Activated CD4-positive, alpha-beta T cell treated with anti-CD3 and anti-CD28 coated beads, Interleukin-2, amount 10 ng/mL, durations not matched to agents 7 days and 5 days (primary cell): ENCODE results near the gene BCORL1. TPM values are rescaled to one million over a fixed set of nuclear protein-coding genes. Genes with fewer than 3 reads are reported as not detected.

Experiments
- CTCF ChIA-PET: fragments of 350-600 bp; sonication (Branson Sonifier 250); formaldehyde crosslinking; loops from one replicate; lab custom pipeline; 2021; ENCODE audit warnings: antibody characterized with exemption; lab: Charles Lee
- POLR2A ChIA-PET: fragments of 350-600 bp; sonication (Branson Sonifier 250); formaldehyde crosslinking; loops from one replicate; lab custom pipeline; 2021; ENCODE audit warnings: antibody characterized with exemption; lab: Charles Lee
- DNase-seq: peaks from one replicate; pipeline ENCODE4 v3.0.0-alpha.2; 2020
- H3K27ac Mint-ChIP-seq: one replicate; pipeline ENCODE4 v1.8.0; 2021; ENCODE audit warnings: mild to moderate bottlenecking, moderate library complexity, mixed read lengths
- H3K27me3 Mint-ChIP-seq: one replicate; pipeline ENCODE4 v1.8.0; 2021; ENCODE audit warnings: mixed read lengths
- H3K36me3 Mint-ChIP-seq: one replicate; pipeline ENCODE4 v1.8.0; 2021; ENCODE audit warnings: low read depth, mixed read lengths
- H3K4me1 Mint-ChIP-seq: one replicate; pipeline ENCODE4 v1.8.0; 2021; ENCODE audit warnings: mixed read lengths
- H3K4me3 Mint-ChIP-seq: one replicate; pipeline ENCODE4 v1.8.0; 2021; ENCODE audit warnings: mild to moderate bottlenecking, moderate library complexity, mixed read lengths
- H3K9me3 Mint-ChIP-seq: one replicate; pipeline ENCODE4 v1.8.0; 2021; ENCODE audit warnings: mixed read lengths
- total RNA-seq, 2 experiments: library from RNA; stranded (reverse); gene quantifications; one replicate each; pipeline ENCODE4 v1.2.3, GENCODE V29; 2021

Gene BCORL1
- total RNA-seq, 2 experiments from 2014 or later, result 4.0 to 4.5 TPM

GRCh38 chrX:130024127-130024526 lies 41.7 kb downstream of the BCORL1 start:
- Mint-ChIP-seq H3K9me3 (no peaks in the 10 kb centered on the region), H3K27me3 (no peaks in the 10 kb centered on the region), H3K4me3 (peak overlapping the region; percentile 22), H3K27ac (peak overlapping the region; percentile 79), H3K4me1 (peaks cover 18% of the 10 kb centered on the region), H3K36me3 (peaks cover 3% of the 10 kb centered on the region)
- peak; percentile 85 for DNase-seq
- ChIA-PET CTCF (interaction anchor here (0.8 to 2.0 kb wide), 9 partner anchors 10 to 138 kb away, joined by 3 to 13 read pairs (median 3); partner anchors contain the start of gene UTP14A), POLR2A (no interaction called here)

- Mint-ChIP-seq H3K4me1 (peaks cover 18% of the 10 kb centered on the region), H3K9me3 (no peaks in the 10 kb centered on the region), H3K36me3 (peaks cover 3% of the 10 kb centered on the region), H3K4me3 (no peak overlapping the region), H3K27ac (no peak overlapping the region), H3K27me3 (no peaks in the 10 kb centered on the region)
- ChIA-PET CTCF (interaction anchor here (1.1 to 1.5 kb wide), 3 partner anchors 10 to 100 kb away, joined by 3 to 8 read pairs (median 3); no protein-coding TSS in a partner anchor), POLR2A (interaction anchor here (0.6 kb wide), 1 partner anchor 64 kb away, joined by 4 read pairs; no protein-coding TSS in a partner anchor)
- DNase-seq, result no peak
These were observed 42.8 kb downstream of the BCORL1 start for GRCh38 chrX:130025256-130025655.

- CTCF ChIA-PET, result interaction anchor here (0.6 to 3.0 kb wide), 9 partner anchors 9 to 112 kb away, joined by 3 to 19 read pairs (median 6); no protein-coding TSS in a partner anchor
- H3K9me3 Mint-ChIP-seq, result no peaks in the 10 kb centered on the region
- no peak for DNase-seq
- H3K4me3 Mint-ChIP-seq, result no peak overlapping the region
- no peaks in the 10 kb centered on the region for H3K27me3 Mint-ChIP-seq
- no peak overlapping the region for H3K27ac Mint-ChIP-seq
- POLR2A ChIA-PET, result no interaction called here
- peaks cover 18% of the 10 kb centered on the region for H3K4me1 Mint-ChIP-seq
- H3K36me3 Mint-ChIP-seq, result peaks cover 3% of the 10 kb centered on the region
These were observed 45.1 kb downstream of the BCORL1 start for GRCh38 chrX:130027569-130027968.

- no peaks in the 10 kb centered on the region for H3K27me3 Mint-ChIP-seq
- no peak overlapping the region for H3K4me3 Mint-ChIP-seq
- no peak overlapping the region for H3K27ac Mint-ChIP-seq
- DNase-seq, result peak; percentile 51
- ChIA-PET POLR2A (no interaction called here), CTCF (interaction anchor here (0.6 to 3.0 kb wide), 10 partner anchors 9 to 113 kb away, joined by 3 to 19 read pairs (median 6); no protein-coding TSS in a partner anchor)
- H3K36me3 Mint-ChIP-seq, result peaks cover 3% of the 10 kb centered on the region
- H3K9me3 Mint-ChIP-seq, result no peaks in the 10 kb centered on the region
- H3K4me1 Mint-ChIP-seq, result peaks cover 18% of the 10 kb centered on the region
These were observed 45.8 kb downstream of the BCORL1 start for GRCh38 chrX:130028196-130028595.

- Mint-ChIP-seq H3K4me1 (peaks cover 2% of the 10 kb centered on the region), H3K9me3 (no peaks in the 10 kb centered on the region), H3K4me3 (no peak overlapping the region), H3K27me3 (no peaks in the 10 kb centered on the region), H3K27ac (no peak overlapping the region), H3K36me3 (peaks cover 2% of the 10 kb centered on the region)
- ChIA-PET POLR2A (no interaction called here), CTCF (interaction anchor here (0.7 kb wide), 1 partner anchor 258 kb away, joined by 3 read pairs; no protein-coding TSS in a partner anchor)
- no peak for DNase-seq
These were observed 48.4 kb downstream of the BCORL1 start for GRCh38 chrX:130030826-130031225.

GRCh38 chrX:130032552-130032951 lies 50.1 kb downstream of the BCORL1 start:
- CTCF ChIA-PET, result interaction anchor here (2.3 kb wide), 1 partner anchor 28 kb away, joined by 6 read pairs; no protein-coding TSS in a partner anchor
- Mint-ChIP-seq H3K4me1 (peaks cover 2% of the 10 kb centered on the region), H3K27ac (no peak overlapping the region), H3K4me3 (no peak overlapping the region), H3K27me3 (no peaks in the 10 kb centered on the region), H3K36me3 (peaks cover 2% of the 10 kb centered on the region), H3K9me3 (no peaks in the 10 kb centered on the region)
- POLR2A ChIA-PET, result no interaction called here
- DNase-seq, result no peak

GRCh38 chrX:130034178-130034577 lies 51.7 kb downstream of the BCORL1 start:
- POLR2A ChIA-PET, result no interaction called here
- Mint-ChIP-seq H3K36me3 (no peaks in the 10 kb centered on the region), H3K9me3 (no peaks in the 10 kb centered on the region)

GRCh38 chrX:130039847-130040246 lies 57.4 kb downstream of the BCORL1 start:
- Mint-ChIP-seq H3K4me3 (no peak overlapping the region), H3K4me1 (no peaks in the 10 kb centered on the region), H3K27ac (no peak overlapping the region), H3K9me3 (no peaks in the 10 kb centered on the region), H3K36me3 (no peaks in the 10 kb centered on the region), H3K27me3 (no peaks in the 10 kb centered on the region)
- POLR2A ChIA-PET, result no interaction called here
- CTCF ChIA-PET, result interaction anchor here (0.9 to 2.0 kb wide), 6 partner anchors 11 to 114 kb away, joined by 3 to 9 read pairs (median 4); no protein-coding TSS in a partner anchor
- DNase-seq, result no peak

More at GRCh38 chrX:130034178-130034577, 51.7 kb downstream of the BCORL1 start:
- DNase-seq, result no peak
- Mint-ChIP-seq H3K4me1 (no peaks in the 10 kb centered on the region), H3K27me3 (no peaks in the 10 kb centered on the region), H3K4me3 (no peak overlapping the region), H3K27ac (no peak overlapping the region)
- CTCF ChIA-PET, result interaction anchor here (0.6 to 1.1 kb wide), 2 partner anchors 41 to 48 kb away, joined by 3 read pairs; no protein-coding TSS in a partner anchor

GRCh38 chrX:130047416-130047815 lies 65.0 kb downstream of the BCORL1 start:
- H3K4me3 Mint-ChIP-seq, result no peak overlapping the region
- no peak overlapping the region for H3K27ac Mint-ChIP-seq
- ChIA-PET CTCF (interaction anchor here (0.9 to 1.5 kb wide), 5 partner anchors 23 to 451 kb away, joined by 3 read pairs; no protein-coding TSS in a partner anchor), POLR2A (no interaction called here)
- peaks cover 2% of the 10 kb centered on the region for H3K36me3 Mint-ChIP-seq
- no peaks in the 10 kb centered on the region for H3K27me3 Mint-ChIP-seq
- DNase-seq, result no peak
- H3K9me3 Mint-ChIP-seq, result no peaks in the 10 kb centered on the region
- no peaks in the 10 kb centered on the region for H3K4me1 Mint-ChIP-seq

- Mint-ChIP-seq H3K4me3 (no peak overlapping the region), H3K4me1 (no peaks in the 10 kb centered on the region), H3K27ac (no peak overlapping the region), H3K36me3 (peaks cover 2% of the 10 kb centered on the region), H3K27me3 (no peaks in the 10 kb centered on the region), H3K9me3 (no peaks in the 10 kb centered on the region)
- POLR2A ChIA-PET, result no interaction called here
- DNase-seq, result no peak
- CTCF ChIA-PET, result interaction anchor here (1.1 kb wide), 1 partner anchor 24 kb away, joined by 3 read pairs; no protein-coding TSS in a partner anchor
These were observed 66.3 kb downstream of the BCORL1 start for GRCh38 chrX:130048686-130049222.

- POLR2A ChIA-PET, result no interaction called here
- CTCF ChIA-PET, result interaction anchor here (0.7 kb wide), 1 partner anchor 11 kb away, joined by 3 read pairs; no protein-coding TSS in a partner anchor
- no peak overlapping the region for H3K27ac Mint-ChIP-seq
- H3K4me1 Mint-ChIP-seq, result no peaks in the 10 kb centered on the region
- H3K36me3 Mint-ChIP-seq, result peaks cover 2% of the 10 kb centered on the region
- no peaks in the 10 kb centered on the region for H3K27me3 Mint-ChIP-seq
- no peak overlapping the region for H3K4me3 Mint-ChIP-seq
- DNase-seq, result no peak
- H3K9me3 Mint-ChIP-seq, result no peaks in the 10 kb centered on the region
These were observed 67.4 kb downstream of the BCORL1 start for GRCh38 chrX:130049821-130050220.

GRCh38 chrX:130051176-130051845 lies 68.9 kb downstream of the BCORL1 start:
- CTCF ChIA-PET, result interaction anchor here (1.3 kb wide), 1 partner anchor 9 kb away, joined by 8 read pairs; no protein-coding TSS in a partner anchor
- POLR2A ChIA-PET, result no interaction called here

More at GRCh38 chrX:130051176-130051845, 68.9 kb downstream of the BCORL1 start:
- H3K4me3 Mint-ChIP-seq, result no peak overlapping the region
- no peaks in the 10 kb centered on the region for H3K9me3 Mint-ChIP-seq
- H3K27ac Mint-ChIP-seq, result no peak overlapping the region
- H3K4me1 Mint-ChIP-seq, result no peaks in the 10 kb centered on the region
- H3K36me3 Mint-ChIP-seq, result peaks cover 2% of the 10 kb centered on the region
- DNase-seq, result no peak
- no peaks in the 10 kb centered on the region for H3K27me3 Mint-ChIP-seq
